OCI-LY1 (cell line): ENCODE measurements around the gene EEF2K.

Experiments
- EZH2 ChIP-seq: fragments of 200-600 bp; sonication (generic), shearing (Covaris generic); IDR thresholded peaks from 2 replicates; pipeline ENCODE4 v1.8.0; 2017; ENCODE audit warnings: borderline replicate concordance, mixed run types, mild to moderate bottlenecking, antibody characterized with exemption, low read length, moderate library complexity, mixed read lengths
- TF ChIP-seq, protein P1 (sequence below): fragments of 200-600 bp; sonication (generic), shearing (Covaris generic); IDR thresholded peaks from 2 replicates; pipeline ENCODE4 v1.5.1; 2017; ENCODE audit warnings: mild to moderate bottlenecking, antibody characterized with exemption, low read length, moderate library complexity, mixed read lengths

DNA sequence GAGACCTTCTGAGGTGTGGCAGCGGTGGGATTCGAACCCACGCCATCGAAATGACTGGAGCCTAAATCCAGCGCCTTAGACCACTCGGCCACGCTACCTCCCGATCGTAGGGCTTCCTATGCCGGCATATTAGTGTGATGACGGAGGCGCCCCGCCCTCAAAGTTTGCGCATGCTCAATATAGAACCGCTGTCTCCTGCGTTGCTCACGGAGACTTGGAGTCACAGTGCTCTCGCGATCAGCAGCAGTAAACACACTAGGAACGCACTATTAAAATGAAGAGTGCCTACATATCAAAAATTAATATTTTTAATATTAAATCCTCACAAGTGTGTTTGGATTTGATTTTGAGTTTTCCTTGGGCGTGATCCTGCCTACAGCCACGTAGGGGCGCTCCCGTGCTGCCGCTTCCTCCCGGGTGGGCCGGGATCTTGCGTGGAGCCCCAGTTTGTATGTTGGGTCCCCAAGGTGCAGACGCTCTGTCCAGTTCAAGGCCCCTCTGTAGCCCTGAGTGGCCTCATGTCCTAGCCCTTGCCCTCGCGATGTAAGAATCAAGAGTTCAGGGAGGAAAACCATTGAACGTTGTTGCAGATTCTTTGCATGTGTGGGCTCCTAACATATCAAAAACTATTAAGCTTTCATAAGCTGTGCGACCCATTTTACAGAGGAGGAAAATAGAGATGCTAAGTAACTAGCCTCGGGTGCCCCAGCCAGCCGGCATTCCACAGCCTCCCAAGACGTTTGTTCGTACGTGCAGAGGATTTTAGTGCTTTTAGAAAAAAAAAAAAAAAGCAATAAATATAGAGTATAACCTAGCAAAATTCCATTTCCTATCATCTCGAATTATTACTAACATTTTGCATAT lies 10.2 kb upstream of the EEF2K start:
- TF ChIP-seq, protein P1, sequence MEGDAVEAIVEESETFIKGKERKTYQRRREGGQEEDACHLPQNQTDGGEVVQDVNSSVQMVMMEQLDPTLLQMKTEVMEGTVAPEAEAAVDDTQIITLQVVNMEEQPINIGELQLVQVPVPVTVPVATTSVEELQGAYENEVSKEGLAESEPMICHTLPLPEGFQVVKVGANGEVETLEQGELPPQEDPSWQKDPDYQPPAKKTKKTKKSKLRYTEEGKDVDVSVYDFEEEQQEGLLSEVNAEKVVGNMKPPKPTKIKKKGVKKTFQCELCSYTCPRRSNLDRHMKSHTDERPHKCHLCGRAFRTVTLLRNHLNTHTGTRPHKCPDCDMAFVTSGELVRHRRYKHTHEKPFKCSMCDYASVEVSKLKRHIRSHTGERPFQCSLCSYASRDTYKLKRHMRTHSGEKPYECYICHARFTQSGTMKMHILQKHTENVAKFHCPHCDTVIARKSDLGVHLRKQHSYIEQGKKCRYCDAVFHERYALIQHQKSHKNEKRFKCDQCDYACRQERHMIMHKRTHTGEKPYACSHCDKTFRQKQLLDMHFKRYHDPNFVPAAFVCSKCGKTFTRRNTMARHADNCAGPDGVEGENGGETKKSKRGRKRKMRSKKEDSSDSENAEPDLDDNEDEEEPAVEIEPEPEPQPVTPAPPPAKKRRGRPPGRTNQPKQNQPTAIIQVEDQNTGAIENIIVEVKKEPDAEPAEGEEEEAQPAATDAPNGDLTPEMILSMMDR, result peak; percentile 93
- no peak for TF ChIP-seq EZH2
